RCC 7860 (cell line): ENCODE data around the gene RNASEH2A.
A peak's percentile ranks its signal among the peaks of the same experiment; 100 is the strongest.
"Not testable (repeated sequence)": the region's sequence is repeated elsewhere in the genome, so short reads cannot be mapped to it uniquely, and the experiment has no call there.

Experiments used
- DNase-seq: peaks from one replicate; pipeline ENCODE4 v3.0.0-alpha.2; 2015; ENCODE audit warnings: low spot score
- FAIRE-seq: peaks from 2 replicates; lab custom pipeline; 2012; peaks lifted over from hg19 to GRCh38; lab: Jason Lieb, UNC

The RNASEH2A gene

DNA sequence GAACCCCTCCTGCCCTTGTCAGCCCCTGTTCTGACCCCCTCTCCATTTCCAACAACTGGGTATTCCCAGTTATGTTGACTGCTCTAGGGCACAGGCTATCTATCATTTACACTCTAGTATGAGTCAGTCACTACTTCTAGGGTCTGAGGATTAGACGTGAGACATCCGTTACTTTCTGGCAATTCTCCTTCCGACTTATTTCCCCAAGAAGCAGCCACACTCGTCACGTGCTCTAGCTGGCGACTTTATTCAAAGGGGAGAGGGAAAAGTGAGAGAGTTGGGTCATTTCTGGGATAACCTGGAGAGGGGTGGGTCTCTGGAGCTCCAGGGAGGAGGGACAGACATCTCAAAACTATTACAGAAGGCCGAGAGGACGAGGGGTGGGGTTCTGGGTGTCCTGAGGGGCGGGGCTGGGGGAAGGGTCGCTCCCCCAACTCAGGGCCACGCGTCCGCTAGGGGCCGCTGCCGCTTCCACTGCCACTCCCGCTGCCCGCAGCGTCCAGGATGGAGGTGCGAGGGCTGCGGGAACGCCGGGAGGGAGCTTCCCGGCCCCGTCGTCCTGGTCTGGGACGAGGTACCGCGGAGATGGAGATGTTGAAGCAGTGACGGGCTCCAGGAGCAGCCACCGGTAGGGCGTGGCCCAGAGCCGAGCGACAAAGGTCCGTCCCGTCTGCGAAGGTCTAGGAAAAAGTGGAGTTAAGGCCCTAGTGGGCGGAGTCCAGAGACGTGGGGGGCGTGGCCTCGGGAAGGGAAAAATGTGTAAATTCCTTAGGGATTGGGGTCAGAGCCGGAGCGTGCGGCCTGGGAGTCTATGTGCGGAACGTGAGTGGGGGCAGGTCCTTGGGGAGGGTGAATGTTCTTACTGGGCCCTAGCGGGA is 19.1 kb downstream of the RNASEH2A start:
- FAIRE-seq (no peak), DNase-seq (no peak)

DNA sequence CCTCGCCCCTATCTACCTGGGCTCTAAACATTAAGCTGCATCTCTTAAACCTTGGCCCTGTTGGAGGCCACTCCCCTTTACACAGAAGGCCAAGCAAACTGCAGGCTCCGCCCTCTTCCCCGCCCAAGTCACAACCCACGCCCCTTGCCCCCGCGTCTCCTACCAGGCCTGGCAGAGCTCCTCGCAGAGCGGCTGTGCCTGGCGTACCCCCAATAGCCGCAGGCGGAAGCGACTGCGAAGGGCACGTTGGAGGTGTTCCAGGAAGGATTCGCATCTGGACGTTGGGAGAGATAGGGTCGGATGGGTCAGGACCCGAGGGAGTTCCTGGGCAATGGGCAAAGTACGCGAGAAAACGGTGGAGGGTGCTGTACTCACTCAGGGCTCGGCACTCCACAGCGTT is 22.1 kb downstream of the RNASEH2A start:
- DNase-seq = no peak
- no peak for FAIRE-seq

DNA sequence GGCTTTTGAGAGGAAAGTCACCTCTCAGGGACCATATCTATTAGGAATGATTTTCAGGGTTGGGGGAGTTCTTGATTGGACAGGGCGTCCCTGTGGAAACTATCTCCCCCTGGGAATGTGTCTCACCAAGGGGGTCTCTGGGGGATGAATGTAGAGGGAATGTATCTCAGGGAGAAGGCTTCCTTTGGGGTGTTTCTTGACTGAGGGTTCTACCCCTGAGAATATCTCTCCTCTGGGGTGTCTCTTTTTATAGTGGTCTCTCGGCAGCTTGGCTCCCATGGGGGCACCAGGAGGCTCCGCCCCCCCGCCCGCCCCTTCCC is 27.0 kb downstream of the RNASEH2A start:
- no peak for DNase-seq

DNA sequence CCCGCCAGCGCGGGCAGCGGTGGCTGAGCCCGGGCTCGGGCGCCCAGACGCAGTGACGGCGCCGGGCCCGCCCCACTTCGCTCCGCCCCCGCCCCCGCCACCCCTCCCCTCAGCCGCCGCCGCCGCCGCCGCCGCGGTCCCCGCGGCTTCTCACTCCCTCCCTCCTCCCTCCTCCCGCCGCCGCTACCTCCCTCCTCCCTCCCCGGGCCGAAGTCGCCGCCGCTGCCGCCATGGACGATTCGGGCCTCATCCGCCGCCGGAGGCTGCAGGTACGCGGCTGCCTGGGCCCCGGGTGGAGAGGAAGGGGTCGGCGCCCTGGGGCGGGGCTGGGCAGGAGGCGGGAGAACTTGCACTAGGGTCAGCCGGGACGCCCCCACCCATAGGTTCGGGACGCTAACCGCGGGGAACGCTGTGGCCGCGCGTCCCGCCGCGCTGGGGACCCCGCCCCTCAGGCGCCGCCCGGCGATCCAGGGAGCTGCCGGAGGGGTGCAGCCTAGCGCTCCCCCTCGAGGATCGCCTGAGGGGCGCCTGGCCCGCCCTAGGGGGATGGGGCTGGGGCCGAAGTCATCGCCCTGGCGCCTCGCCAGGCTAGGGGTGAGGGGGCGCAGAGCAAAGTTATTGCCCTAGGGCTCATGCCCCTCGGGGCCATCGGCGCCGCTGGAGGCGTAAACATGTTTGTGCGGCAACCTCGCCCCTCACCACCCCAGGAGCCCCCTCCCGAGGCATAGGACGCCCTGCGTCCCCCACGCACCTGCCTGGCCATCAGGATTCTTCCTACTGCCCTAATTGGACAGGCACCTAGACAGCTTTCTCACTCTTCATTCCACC is 27.6 kb downstream of the RNASEH2A start:
- DNase-seq (no peak), FAIRE-seq (no peak)

More for the DNA sequence above, 27.0 kb downstream of the RNASEH2A start:
- FAIRE-seq = no peak

DNA sequence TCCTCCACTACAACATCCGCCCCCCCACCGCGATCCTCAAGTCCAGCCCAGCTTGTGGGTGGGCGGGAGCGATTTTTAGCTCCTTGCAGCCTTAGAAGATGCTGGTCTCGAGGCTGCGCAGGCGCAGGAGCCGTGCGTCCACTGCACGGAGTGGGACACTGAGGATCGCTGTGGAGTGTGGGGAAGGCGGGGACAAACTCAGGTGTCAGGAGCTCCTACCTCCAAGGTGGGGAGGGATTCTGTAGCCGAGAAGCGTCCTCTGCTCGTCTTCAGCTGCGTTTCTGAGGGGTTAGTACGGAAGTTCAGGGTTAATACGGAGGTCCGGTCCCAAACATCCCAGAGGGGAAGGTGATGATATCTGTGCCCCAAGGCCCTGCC is 28.2 kb downstream of the RNASEH2A start, which contains the start of gene RTBDN:
Gene RTBDN, minus strand, starts transcription at position 14 of the 378 bp plus-strand sequence. CDS start 4,600 bp downstream, outside the sequence.
- no peak for FAIRE-seq
- no peak for DNase-seq

DNA sequence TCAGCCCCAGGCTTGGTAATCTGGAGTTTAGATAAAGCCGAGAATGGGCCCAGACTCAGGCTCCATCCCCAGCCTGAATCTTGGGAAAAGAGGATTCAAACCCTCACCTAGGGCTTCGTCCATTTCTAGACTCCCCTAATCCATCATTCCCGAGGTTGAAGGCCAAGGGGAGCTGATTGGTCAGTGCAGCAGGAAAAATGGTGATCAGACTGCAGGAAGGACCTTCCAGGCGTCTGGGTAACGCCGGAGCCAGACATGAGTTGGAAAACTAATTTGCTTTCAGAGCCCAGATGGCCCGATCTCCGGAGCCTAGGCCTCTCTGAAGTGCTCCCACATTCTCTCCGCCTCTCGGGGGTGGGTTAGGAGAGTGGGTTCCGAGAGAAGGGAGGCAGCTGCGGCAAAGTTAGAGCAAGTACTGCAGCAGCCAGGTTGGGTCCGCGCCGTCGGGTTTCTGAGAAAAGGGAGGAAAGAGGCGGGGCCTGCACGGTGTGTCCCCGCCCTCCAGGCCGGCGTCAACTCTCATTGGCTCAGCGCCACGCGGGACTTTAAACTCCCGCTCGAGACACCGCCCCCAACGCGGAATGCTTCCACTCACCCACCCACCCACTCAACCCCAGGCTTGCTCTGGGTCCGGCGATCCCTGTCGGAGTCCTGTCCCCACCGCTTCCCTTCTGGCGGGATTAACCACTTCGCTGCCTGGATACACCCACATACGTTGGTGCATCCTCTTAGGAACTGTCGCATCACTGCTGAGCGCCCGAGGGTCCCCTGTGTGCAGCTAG is 28.8 kb downstream of the RNASEH2A start:
- FAIRE-seq = no peak
- DNase-seq = no peak

DNA sequence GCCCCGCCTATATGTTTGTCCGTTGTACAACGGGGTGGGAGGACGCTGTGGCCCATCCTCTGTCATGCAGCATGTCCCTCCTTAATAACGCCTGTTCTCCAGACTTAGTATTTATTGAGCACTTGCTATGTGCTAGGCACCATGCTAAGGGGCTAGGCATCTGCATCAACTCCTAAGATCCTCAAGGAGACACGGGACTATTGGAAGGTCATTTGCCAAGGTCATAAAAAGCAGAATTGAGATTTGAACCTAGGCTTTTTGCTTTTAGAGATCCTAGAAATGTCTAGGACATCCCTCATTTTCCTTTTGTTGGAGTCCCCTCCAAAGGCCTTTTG is 30.1 kb downstream of the RNASEH2A start:
- DNase-seq (no peak), FAIRE-seq (no peak)

DNA sequence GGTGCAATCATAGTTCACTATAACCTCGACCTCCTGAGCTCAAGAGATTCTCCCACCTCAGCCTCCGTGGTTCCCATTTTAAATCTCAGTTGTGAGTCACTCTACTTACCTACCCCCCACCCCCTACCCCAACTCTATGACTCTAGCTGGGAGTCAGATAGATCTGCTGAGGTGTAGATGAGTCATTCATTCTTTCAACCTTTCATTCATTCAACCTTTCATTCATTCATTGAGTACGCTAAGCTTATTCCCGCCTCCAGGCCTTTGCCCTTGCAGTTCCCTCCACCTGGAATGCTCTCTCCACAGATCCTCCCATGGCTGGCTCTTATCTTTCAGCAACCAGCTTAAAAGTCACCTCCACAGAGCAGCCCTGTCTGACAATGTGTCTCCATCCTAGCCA is 30.8 kb downstream of the RNASEH2A start:
- DNase-seq = peak; percentile 63
- FAIRE-seq = no peak

DNA sequence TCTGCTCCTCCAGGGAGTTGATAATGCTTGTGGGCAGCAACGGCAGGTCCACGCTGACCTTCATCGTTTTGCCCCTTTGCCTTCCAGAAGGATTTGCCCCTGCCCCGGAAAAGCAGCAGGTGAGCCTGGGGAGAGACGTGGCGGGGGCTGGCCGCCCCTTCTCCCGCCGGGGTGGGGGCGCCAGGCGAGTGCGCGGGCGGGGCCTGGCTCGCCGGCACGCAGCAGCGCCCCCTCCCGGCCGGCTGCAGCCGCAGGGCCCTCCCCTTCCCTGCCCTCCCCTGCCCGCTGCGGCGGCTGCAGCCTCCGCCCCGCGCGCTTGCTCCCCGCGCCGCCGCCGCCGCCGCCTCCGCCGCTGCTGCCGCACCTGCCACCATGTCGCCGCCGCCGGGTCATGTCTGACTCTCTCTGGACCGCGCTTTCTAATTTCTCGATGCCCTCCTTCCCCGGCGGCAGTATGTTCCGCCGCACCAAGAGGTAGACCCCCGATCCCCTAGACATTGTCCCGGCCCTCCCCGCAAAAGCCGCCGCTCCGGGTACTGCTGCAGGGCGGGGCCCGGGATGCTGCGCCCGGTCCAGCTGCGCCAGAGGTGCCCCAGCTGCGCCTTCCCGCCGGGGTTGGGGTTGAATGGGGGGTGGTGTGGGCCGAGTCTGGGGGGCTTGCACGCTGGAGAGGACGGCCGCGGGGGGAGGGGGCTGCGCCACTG is 31.9 kb downstream of the RNASEH2A start, which contains the start of gene MAST1:
Gene MAST1, plus strand, starts transcription at position 334 of the 704 bp plus-strand sequence. Its CDS starts 58 bp downstream, at position 392.
- DNase-seq (no peak), FAIRE-seq (no peak)

DNA sequence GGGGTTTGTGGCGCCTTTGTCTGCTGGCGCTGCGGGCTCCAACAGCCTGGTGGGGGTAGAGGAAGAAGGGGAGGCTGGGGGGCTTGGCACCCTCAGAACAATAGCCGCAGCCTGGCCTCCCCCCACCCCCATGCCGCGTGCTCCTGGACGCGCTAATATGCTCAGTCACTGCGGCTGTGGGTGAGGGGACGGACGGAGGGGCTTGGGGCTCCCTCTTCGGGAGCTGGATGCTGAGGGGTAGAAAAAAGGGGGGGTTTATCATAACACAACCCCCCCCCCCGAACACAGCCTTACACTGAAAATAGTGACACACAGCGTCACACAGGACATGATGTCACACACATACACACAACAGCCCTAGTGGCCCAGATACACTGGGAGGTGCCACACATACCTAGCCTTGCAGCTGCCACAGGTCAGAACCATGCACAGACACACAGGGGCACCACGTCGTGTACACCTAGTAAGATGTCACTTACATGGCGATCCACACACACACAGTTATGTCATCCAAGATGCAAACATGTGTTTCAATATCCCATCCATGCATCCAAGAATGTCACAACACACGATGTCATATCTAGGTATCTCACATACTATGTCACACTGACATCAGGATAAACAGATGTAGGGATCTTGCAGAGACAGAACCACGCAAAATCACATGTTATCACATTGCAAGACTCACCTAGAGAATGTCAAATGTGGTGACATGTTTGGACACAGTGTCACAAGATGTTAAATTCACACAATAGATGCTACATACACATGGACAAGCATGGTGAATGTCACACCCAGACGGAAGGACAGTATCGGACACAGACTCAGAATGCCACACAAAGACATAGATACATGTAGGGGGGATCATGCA is 32.7 kb downstream of the RNASEH2A start:
- no peak for FAIRE-seq

DNA sequence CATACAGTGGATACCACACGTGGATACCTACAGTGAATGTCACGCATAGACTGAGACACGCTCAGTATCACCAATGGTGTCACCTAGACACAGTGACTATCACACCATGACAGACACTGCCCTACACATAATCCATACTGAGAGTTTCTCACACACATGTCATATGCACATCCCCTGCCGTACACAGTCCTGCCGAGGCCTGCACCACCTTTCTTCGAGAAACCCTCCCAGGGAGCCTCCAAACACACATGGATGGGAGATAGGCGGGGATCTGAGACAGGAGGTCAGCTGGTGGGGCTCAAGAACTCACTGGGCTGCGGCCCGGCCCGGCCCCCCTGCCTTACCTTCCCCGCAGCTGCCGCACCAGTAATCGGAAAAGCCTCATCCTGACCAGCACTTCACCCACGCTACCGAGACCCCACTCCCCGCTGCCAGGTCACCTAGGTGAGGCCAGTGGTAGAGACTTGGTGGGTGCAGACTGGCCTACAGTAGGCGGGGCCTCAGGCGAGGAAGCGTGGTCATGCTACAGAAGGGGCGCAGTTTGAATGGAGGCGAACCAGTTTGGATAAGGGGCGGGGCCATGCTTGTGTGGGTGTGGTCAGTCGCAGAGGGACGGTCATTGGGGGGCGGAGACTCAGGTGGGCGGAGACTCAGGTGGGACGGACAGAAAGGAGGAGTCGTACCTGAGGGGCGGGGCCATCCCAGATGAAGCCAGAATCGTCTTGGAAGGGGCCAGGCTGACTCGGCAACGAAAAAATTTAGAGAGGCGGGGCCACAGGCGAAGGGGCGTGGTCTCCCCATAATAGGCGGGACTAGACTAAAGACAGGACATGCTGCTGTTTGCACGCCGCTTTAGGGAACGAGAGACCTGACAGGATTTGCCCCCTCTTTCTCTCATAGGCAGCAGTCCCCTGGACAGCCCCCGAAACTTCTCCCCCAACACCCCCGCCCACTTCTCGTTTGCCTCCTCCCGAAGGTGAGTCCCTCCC is 34.0 kb downstream of the RNASEH2A start:
- no peak for DNase-seq
- FAIRE-seq = no peak

More for the DNA sequence above, 32.7 kb downstream of the RNASEH2A start:
- no peak for DNase-seq

DNA sequence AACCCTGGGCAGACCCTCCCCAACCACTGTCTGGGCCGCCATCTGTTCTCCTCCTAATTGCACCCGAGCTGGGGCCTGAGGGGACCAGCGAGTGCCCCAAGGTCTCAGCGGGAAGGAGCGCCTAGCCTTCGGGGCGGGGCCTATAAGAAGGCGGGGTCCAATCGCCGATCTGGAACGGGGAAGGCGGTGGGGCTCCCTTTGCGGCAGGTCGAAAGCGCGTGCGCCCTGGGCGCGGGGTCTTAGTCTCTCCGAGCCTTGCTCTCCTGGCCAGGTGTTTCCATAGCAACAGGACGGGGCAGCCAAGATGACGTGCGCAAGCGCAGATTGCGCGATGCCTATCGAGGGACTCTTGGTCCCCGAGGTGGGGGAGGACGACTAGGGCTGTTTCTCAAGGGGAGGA is 34.7 kb downstream of the RNASEH2A start:
- FAIRE-seq (no peak), DNase-seq (no peak)

DNA sequence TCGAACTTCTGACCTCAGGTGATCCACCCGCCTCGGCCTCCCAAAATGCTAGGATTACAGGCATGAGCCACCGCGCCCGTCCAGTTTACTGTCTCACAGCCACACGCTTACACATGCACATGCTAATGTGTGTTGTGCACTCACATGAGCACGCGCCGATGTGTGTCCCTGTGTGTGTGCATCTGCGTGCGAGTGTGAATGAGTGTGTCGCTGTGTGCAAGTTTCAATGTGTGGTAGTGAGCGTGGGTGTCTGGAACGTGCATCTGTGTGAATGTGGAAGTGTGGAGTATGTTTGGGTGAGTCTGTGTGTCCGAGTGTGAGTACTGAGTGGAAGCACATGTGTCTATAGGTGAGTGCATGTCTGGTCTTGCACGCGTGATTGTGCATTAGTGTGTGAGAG is 36.1 kb downstream of the RNASEH2A start:
- no peak for FAIRE-seq
- DNase-seq = no peak

DNA sequence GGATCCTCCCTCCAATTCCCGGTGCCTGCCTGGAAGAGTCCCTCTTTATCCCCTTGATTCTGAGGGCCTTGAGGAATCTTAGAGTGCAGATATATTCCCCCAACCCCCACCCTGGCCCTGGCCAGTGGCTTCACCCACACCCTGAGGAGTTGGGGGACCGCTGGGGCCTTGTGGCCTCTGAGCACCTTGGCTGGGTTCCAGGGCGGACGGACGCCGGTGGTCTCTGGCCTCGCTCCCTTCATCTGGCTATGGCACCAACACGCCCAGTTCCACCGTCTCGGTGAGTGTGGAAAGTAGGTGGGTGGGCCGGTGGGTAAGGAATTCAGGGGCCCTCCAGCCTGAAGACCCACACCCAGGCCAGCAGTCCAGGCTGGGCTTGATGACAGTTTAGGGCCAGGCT is 36.9 kb downstream of the RNASEH2A start:
- DNase-seq = no peak
- no peak for FAIRE-seq

DNA sequence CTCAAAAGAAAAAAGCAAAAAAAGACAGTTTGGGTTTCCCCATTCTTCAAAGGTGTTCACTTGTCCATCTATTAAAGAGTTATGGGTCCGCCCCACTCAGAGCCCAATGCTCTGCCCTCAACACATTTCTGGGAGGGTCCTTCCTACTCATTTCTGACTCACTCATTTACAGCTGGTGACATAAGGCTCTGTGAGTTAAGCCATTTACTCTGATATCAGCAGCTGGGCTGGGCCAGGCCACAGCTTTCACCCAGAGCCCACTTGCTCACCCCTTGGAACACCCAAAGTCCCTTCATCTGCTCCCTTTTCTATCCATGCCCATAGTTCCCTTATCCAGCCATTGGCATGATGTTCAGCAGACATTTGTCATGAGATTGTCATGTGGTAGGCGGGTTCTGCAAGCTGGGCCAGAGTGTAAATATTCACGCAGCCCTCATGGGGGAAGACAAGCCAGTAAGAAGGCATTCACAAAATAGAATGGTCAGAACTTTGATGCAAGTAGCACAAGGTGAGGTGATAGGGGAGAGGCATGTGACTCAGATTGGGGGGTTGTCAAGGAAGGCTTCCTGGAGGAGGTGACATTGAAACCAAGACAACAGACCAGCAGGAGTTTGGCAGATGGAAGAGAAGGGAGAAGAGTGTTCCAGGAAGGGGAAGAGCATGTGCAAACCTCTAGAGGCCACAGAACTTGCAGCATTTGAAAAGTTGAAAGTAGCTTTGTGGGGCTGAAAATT is 37.8 kb downstream of the RNASEH2A start:
- FAIRE-seq = no peak
- no peak for DNase-seq

DNA sequence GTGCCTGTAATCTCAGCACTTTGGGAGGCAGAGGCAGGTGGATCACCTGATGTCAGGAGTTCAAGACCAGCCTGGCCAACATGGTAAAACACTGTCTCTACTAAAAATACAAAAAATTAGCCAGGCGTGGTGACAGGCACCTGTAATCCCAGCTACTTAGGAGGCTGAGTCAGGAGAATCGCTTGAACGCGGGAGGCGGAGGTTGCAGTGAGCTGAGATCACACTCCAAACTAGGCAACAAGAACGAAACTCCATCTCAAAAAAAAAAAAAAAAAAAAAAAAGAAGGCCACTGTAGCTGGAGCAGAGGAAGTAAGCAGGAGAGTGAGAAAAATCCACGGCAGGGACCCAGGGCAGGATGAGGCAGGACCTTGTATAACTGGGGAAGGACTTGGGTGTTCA is 40.2 kb downstream of the RNASEH2A start:
- DNase-seq, FAIRE-seq: not testable (repeated sequence)
